A549 (cell line): ENCODE data around the gene TRIP6.

Experiments
- EHMT2 ChIP-seq: fragments of 200-600 bp; sonication (generic); IDR thresholded peaks from 2 replicates; pipeline ENCODE4 v1.6.1; 2016; ENCODE audit warnings: antibody characterized with exemption, low read depth, mild to moderate bottlenecking, moderate library complexity
- EP300 ChIP-seq, 2 experiments: fragments of >200 bp; sonication (Bioruptor Twin); formaldehyde crosslinking; IDR thresholded peaks; 2 replicates in 1 of 2; 3 replicates in 1 of 2; pipeline ENCODE4 v1.6.1; 2016 to 2017
- HDAC2 ChIP-seq: fragments of 200-600 bp; sonication (generic); IDR thresholded peaks from 2 replicates; pipeline ENCODE4 v1.6.1; 2016
- JUN ChIP-seq, 2 experiments: fragments of >200 bp; sonication (Bioruptor Twin); formaldehyde crosslinking; IDR thresholded peaks; 2 replicates in 1 of 2; 3 replicates in 1 of 2; pipeline ENCODE4 v1.6.1; 2016 to 2017
- NR3C1 ChIP-seq: fragments of >200 bp; sonication (Bioruptor Twin); formaldehyde crosslinking; IDR thresholded peaks from 3 replicates; pipeline ENCODE4 v1.6.1; 2017
- POLR2A ChIP-seq: IDR thresholded peaks from 2 replicates; pipeline ENCODE4 v1.6.1; 2012; ENCODE audit warnings: mild to moderate bottlenecking, low read length
- POLR2AphosphoS2 ChIP-seq: conservative IDR thresholded peaks from 2 replicates; pipeline ENCODE4 v1.6.1; 2012; ENCODE audit warnings: low read length, improper control_type of control experiment, inconsistent platforms
- TP53 ChIP-seq: fragments of 250-450 bp; sonication (Bioruptor Pico); IDR thresholded peaks from 2 replicates; pipeline ENCODE4 v1.5.0; 2021; ENCODE audit warnings: mild to moderate bottlenecking, moderate library complexity
- TF ChIP-seq, protein P1 (sequence below): fragments of 450-650 bp; IDR thresholded peaks from 2 replicates; pipeline ENCODE4 v1.6.1; 2014; ENCODE audit warnings: antibody characterized with exemption
- TF ChIP-seq, protein P2 (sequence below): fragments of 250-450 bp; sonication (Bioruptor Pico); IDR thresholded peaks from 2 replicates; pipeline ENCODE4 v1.5.0; 2021; ENCODE audit warnings: mild to moderate bottlenecking, moderate library complexity, borderline replicate concordance
- TF ChIP-seq, protein P3 (sequence below): IDR thresholded peaks from 2 replicates; pipeline ENCODE4 v1.6.1; 2012
- TF ChIP-seq, protein P4 (sequence below): fragments of >200 bp; sonication (Bioruptor Twin); formaldehyde crosslinking; IDR thresholded peaks from 3 replicates; pipeline ENCODE4 v1.5.1; 2016
- TF ChIP-seq, protein P5 (sequence below): IDR thresholded peaks from 2 replicates; pipeline ENCODE4 v1.6.1; 2012
- TF ChIP-seq, protein P6 (sequence below): fragments of 200-600 bp; sonication (generic); IDR thresholded peaks from 2 replicates; pipeline ENCODE4 v1.6.1; 2016; ENCODE audit warnings: antibody characterized with exemption, mild to moderate bottlenecking, moderate library complexity

DNA sequence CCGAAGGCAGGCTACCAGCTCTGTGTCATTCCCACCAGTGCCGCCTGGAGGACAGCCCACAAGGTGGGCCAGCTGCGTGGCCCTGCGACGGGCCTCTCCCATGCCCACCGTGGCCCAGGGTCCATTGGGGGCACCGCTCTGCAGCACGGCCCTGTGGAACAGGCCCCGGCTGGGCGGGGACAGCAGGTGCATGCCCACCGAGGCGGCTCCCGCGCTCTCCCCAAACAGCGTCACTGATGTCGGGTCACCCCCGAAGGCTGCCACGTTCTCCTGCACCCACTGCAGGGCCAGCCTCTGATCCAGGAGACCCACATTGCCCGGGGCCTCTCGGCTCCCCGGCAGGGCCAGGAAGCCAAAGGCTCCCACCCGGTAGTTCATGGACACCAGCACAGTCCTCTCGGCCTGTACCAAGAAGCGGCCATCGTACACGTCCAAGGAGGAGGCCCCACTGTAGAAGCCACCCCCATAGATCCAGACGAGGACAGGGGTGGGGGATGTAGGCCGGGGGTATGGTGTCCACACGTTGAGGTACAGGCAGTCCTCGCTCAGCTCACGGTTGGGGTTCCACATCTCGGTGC, 26.2 kb downstream of the TRIP6 start:
- TF ChIP-seq, protein P1, sequence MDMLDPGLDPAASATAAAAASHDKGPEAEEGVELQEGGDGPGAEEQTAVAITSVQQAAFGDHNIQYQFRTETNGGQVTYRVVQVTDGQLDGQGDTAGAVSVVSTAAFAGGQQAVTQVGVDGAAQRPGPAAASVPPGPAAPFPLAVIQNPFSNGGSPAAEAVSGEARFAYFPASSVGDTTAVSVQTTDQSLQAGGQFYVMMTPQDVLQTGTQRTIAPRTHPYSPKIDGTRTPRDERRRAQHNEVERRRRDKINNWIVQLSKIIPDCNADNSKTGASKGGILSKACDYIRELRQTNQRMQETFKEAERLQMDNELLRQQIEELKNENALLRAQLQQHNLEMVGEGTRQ, result no peak
- TF ChIP-seq, protein P2, sequence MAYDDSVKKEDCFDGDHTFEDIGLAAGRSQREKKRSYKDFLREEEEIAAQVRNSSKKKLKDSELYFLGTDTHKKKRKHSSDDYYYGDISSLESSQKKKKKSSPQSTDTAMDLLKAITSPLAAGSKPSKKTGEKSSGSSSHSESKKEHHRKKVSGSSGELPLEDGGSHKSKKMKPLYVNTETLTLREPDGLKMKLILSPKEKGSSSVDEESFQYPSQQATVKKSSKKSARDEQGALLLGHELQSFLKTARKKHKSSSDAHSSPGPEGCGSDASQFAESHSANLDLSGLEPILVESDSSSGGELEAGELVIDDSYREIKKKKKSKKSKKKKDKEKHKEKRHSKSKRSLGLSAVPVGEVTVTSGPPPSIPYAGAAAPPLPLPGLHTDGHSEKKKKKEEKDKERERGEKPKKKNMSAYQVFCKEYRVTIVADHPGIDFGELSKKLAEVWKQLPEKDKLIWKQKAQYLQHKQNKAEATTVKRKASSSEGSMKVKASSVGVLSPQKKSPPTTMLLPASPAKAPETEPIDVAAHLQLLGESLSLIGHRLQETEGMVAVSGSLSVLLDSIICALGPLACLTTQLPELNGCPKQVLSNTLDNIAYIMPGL (CRISPR knock-in tag), result no peak
- TF ChIP-seq TP53 (CRISPR knock-in tag), result no peak
- TF ChIP-seq, protein P3, sequence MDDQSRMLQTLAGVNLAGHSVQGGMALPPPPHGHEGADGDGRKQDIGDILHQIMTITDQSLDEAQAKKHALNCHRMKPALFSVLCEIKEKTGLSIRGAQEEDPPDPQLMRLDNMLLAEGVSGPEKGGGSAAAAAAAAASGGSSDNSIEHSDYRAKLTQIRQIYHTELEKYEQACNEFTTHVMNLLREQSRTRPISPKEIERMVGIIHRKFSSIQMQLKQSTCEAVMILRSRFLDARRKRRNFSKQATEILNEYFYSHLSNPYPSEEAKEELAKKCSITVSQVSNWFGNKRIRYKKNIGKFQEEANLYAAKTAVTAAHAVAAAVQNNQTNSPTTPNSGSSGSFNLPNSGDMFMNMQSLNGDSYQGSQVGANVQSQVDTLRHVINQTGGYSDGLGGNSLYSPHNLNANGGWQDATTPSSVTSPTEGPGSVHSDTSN, result no peak
- TF ChIP-seq, protein P4, sequence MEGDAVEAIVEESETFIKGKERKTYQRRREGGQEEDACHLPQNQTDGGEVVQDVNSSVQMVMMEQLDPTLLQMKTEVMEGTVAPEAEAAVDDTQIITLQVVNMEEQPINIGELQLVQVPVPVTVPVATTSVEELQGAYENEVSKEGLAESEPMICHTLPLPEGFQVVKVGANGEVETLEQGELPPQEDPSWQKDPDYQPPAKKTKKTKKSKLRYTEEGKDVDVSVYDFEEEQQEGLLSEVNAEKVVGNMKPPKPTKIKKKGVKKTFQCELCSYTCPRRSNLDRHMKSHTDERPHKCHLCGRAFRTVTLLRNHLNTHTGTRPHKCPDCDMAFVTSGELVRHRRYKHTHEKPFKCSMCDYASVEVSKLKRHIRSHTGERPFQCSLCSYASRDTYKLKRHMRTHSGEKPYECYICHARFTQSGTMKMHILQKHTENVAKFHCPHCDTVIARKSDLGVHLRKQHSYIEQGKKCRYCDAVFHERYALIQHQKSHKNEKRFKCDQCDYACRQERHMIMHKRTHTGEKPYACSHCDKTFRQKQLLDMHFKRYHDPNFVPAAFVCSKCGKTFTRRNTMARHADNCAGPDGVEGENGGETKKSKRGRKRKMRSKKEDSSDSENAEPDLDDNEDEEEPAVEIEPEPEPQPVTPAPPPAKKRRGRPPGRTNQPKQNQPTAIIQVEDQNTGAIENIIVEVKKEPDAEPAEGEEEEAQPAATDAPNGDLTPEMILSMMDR, result no peak
- TF ChIP-seq, protein P5, sequence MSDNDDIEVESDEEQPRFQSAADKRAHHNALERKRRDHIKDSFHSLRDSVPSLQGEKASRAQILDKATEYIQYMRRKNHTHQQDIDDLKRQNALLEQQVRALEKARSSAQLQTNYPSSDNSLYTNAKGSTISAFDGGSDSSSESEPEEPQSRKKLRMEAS, result no peak
- TF ChIP-seq EHMT2, result no peak
- no peak for TF ChIP-seq EP300 (IDR thresholded peaks at IDR 0.05)
- no peak for TF ChIP-seq POLR2A
- TF ChIP-seq JUN (IDR thresholded peaks at IDR 0.05), result no peak
- no peak for TF ChIP-seq NR3C1
- no peak for TF ChIP-seq HDAC2
- TF ChIP-seq, protein P6, sequence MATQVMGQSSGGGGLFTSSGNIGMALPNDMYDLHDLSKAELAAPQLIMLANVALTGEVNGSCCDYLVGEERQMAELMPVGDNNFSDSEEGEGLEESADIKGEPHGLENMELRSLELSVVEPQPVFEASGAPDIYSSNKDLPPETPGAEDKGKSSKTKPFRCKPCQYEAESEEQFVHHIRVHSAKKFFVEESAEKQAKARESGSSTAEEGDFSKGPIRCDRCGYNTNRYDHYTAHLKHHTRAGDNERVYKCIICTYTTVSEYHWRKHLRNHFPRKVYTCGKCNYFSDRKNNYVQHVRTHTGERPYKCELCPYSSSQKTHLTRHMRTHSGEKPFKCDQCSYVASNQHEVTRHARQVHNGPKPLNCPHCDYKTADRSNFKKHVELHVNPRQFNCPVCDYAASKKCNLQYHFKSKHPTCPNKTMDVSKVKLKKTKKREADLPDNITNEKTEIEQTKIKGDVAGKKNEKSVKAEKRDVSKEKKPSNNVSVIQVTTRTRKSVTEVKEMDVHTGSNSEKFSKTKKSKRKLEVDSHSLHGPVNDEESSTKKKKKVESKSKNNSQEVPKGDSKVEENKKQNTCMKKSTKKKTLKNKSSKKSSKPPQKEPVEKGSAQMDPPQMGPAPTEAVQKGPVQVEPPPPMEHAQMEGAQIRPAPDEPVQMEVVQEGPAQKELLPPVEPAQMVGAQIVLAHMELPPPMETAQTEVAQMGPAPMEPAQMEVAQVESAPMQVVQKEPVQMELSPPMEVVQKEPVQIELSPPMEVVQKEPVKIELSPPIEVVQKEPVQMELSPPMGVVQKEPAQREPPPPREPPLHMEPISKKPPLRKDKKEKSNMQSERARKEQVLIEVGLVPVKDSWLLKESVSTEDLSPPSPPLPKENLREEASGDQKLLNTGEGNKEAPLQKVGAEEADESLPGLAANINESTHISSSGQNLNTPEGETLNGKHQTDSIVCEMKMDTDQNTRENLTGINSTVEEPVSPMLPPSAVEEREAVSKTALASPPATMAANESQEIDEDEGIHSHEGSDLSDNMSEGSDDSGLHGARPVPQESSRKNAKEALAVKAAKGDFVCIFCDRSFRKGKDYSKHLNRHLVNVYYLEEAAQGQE, result no peak
- TF ChIP-seq POLR2AphosphoS2, result no peak
